Coronary artery (tissue), 2 donors: ENCODE results near the gene FBXL13.
"Not testable (repeated sequence)": the region's sequence is repeated elsewhere in the genome, so short reads cannot be mapped to it uniquely, and the experiment has no call there.

Experiments
- DNase-seq: peaks from one replicate; pipeline ENCODE4 v3.0.0-alpha.2; 2017; ENCODE audit warnings: low spot score
- H3K27ac ChIP-seq, 2 donors: fragments of 200-600 bp; sonication (generic); one replicate each; pipeline ENCODE4 v1.5.1; 2016 to 2019
- H3K4me3 ChIP-seq: fragments of 200-600 bp; sonication (generic); 2 replicates; pipeline ENCODE4 v1.5.1; 2016; ENCODE audit warnings: mild to moderate bottlenecking, moderate library complexity
- CTCF ChIP-seq: fragments of 200-600 bp; sonication (generic); IDR thresholded peaks from one replicate; pipeline ENCODE4 v1.5.1; 2019; ENCODE audit warnings: antibody characterized with exemption

The FBXL13 gene

DNA sequence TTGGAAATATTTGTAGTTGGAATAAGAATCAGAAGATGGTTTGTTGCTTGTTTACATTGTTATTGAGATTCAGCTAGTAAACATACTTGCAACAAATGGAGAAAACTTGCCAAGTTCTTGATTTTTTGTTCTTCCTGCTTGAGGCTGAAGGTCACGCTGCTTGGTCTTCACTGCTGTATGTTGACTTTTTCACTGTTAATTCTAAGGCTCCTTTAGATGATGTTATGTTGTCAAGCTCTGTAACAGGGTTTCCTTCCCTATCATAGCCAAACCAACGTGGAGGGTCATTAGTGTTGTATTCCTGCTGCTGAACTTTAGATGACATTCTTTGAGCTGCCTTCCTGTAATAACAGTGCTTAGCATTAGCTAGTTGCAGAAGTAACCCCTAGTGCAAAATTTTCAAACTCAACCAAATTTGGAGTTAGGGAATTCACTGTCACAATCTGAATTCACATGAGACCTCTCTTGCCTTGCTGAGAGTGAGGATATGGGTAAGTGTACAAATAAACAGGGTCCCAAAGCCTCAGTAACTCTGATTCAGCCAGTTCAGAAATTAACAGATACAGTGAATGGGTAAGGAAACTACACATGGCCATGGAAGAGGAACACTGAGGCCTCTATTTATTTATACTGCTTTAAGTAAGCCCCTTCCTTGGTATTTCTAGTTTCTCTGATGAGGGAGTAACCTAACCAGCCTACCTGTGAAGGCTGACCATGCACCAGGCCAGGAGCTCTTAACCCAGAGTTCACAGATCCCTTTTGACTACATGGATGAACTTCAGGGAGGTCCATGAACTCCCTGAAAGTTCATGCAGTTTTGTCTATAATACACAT, 261.2 kb downstream of the FBXL13 start:
- no peak for TF ChIP-seq CTCF
- Histone ChIP-seq H3K27ac (no peak overlapping the region), H3K4me3 (no peak overlapping the region)
- no peak for DNase-seq

DNA sequence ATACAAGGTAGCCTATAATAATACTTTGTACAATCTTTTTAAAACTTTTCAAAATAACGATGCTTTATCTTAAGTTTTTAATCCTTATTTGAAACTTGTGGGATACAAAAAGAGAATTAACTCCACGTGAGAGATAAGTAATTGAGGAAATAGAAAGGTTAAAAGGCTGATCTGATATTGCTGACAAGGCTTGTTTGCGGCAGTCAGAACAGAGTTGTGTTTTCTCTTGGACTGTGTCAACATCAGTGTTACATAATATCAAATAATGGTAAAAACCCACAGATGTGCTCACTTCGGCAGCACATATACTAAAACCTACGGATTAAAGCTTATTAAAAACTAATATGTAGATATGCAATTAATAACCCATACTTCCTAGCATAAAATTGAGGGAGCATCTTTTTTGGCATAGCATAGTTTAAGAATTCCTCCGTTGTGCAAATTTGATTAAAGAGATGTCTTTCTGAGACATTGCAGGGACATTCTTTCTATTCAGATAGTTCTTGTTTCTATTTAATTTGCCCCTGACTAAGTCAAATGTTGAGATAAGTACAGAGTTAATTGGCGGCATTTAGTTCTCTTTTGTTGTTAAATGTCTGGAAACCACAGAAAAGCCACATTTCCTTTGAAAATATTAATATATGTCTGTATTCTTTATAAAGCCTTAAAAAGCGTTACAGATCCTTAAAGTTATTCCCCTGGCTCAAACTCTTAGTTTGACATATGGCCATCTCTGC, 262.5 kb downstream of the FBXL13 start:
- Histone ChIP-seq H3K4me3 (no peak overlapping the region), H3K27ac (peak overlapping the region in 1 of 2 donors; percentile 25)
- no peak for TF ChIP-seq CTCF
- no peak for DNase-seq

- DNase-seq: no peak
- H3K4me3 ChIP-seq: no peak overlapping the region
- peak overlapping the region in 1 of 2 donors; percentile 8 for H3K27ac ChIP-seq
- no peak for TF ChIP-seq CTCF
These were observed 263.7 kb downstream of the FBXL13 start for GRCh38 chr7:102810916-102811315.

- no peak overlapping the region for H3K4me3 ChIP-seq
- no peak for DNase-seq
- H3K27ac ChIP-seq: no peak overlapping the region
- TF ChIP-seq CTCF: no peak
These were observed 268.0 kb downstream of the FBXL13 start for GRCh38 chr7:102806613-102807012.

DNA sequence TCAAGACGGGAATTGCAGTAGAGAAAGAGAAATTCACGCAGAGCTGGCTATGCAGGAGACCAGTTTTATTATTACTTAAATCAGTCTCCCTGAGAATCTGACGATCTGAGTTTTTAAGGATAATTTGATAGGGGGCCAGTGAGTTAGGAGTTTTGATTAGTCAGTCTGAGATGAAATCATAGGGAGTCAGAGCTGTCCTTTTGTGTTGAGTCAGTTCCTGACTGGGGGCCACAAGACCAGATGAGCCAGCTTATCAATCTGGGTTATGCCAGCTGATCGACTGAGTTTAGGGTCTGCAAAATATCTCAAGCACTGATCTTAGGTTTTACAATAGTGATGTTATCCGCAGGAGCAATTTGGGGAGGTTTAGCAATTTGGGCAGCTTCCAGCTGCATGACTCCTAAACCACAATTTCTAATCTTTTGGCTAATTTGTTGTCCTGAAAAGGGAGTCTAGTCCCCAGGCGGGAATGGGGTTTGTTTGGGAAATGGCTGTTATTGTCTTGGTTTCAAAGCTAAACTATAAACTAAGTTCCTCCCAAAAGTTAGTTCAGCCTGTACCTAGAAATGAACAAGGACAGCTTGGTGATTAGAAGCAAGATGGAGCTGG, 278.5 kb downstream of the FBXL13 start:
- H3K27ac ChIP-seq, DNase-seq, H3K4me3 ChIP-seq: not testable (repeated sequence)

- not testable (repeated sequence) for DNase-seq, H3K4me3 ChIP-seq, H3K27ac ChIP-seq
These were observed 280.0 kb downstream of the FBXL13 start for GRCh38 chr7:102794567-102794966.

GRCh38 chr7:102791831-102792230, 282.8 kb downstream of the FBXL13 start:
- H3K4me3 ChIP-seq, H3K27ac ChIP-seq, DNase-seq: not testable (repeated sequence)

GRCh38 chr7:102791367-102791766, 283.2 kb downstream of the FBXL13 start:
- H3K4me3 ChIP-seq, DNase-seq, H3K27ac ChIP-seq: not testable (repeated sequence)

- DNase-seq, H3K4me3 ChIP-seq, H3K27ac ChIP-seq: not testable (repeated sequence)
These were observed 284.1 kb downstream of the FBXL13 start for GRCh38 chr7:102790364-102791100.

GRCh38 chr7:102788770-102789169, 285.8 kb downstream of the FBXL13 start:
- not testable (repeated sequence) for H3K27ac ChIP-seq, H3K4me3 ChIP-seq, DNase-seq

- not testable (repeated sequence) for DNase-seq, H3K4me3 ChIP-seq, H3K27ac ChIP-seq
These were observed 293.7 kb downstream of the FBXL13 start for GRCh38 chr7:102780926-102781325.

GRCh38 chr7:102778663-102779062, 295.9 kb downstream of the FBXL13 start:
- H3K27ac ChIP-seq, H3K4me3 ChIP-seq, DNase-seq: not testable (repeated sequence)

DNA sequence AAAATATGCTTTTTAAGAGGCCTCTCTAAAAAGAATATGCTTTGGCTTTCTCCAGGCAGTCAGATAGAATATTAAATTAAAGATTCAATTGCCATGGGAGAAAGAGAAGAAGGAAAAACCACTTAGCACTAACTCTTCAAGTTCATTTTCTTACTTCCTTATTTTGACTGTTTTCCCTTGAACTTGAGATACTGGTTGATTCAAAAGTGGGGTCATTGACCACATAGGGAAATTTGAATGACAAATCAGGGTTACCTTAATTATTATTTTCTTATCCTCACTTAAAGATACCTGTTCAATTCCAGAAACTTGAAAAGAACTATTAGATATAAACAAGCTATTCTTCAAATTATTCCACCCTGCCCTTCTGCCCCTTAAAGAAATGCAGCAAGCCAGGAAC, 298.4 kb downstream of the FBXL13 start:
- not testable (repeated sequence) for DNase-seq, H3K4me3 ChIP-seq, H3K27ac ChIP-seq
